Activated CD8-positive, alpha-beta memory T cell treated with anti-CD3 and anti-CD28 coated beads for 1 hour (primary cell): Measurements from ENCODE around the gene PTBP2.
A peak's percentile ranks its signal among the peaks of the same experiment; 100 is the strongest.

ENCODE experiments used
- DNase-seq, 2 donors: peaks; one replicate each; pipeline ENCODE4 v3.0.0-alpha.2; 2020; ENCODE audit warnings: low read depth in 1 of 2; ENCODE audit errors: extremely low read depth in 1 of 2

PTBP2 gene, protein sequence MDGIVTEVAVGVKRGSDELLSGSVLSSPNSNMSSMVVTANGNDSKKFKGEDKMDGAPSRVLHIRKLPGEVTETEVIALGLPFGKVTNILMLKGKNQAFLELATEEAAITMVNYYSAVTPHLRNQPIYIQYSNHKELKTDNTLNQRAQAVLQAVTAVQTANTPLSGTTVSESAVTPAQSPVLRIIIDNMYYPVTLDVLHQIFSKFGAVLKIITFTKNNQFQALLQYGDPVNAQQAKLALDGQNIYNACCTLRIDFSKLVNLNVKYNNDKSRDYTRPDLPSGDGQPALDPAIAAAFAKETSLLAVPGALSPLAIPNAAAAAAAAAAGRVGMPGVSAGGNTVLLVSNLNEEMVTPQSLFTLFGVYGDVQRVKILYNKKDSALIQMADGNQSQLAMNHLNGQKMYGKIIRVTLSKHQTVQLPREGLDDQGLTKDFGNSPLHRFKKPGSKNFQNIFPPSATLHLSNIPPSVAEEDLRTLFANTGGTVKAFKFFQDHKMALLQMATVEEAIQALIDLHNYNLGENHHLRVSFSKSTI

DNA sequence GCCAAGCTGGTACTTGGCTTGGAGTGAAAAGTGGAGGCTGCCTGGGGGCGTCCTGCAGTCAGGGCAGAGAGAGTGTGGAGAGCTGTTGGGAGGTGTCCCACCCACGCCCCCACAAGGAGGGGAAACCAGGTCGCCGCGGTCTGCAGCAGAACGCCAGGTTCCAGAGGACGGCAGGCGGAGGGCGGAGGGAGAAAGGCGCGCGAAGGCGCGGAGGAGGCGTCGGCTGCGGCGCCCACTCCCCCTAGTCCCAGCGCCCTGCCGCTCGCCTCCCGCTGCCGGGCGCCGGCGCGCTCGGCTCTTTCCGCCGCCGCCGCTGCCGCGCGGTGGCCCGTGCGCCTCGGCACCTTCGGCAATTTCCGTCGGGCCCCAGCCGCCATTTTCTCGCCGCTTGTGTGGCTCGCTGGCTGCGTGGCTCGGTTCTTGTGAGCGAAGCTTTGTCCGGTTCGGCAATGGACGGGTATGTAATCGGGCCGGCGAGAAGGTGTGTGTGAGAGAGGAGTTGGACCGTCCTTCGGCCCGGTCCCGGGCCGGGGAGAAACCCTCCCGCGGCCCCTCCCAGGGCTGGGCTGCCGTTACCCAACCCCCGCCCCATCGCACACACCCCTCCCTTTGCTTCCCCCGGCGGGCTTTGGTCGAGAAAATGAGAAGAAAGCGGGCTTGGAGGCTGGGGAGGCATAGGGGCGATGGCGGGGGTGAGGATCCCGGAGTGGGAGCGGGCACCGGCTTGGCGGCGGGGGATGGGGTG is at the start of gene PTBP2:
Gene PTBP2 (plus strand): TSS at position 369 of the 745 bp plus-strand sequence. CDS start 81 bp downstream, at position 450.
- DNase-seq: peak; percentile 28 to 68

DNA sequence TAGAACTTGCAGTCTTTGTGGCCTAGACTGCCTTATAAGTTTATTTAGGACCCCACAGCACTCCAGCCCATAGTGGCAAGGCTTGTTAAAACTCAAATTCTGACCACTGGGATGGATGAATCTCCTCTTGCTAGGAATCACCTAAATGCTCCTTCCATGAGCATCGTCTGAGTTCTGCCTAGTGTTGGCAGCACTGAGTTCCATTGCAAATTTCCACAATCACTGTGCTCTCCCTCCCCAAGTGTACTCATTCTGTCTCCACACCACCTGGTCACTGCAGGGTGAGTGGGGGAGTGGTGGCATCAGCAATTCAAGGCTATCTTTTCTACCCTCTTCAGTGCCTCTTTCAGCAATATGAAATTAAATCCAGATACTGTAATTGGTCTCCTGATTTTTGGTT is 46.7 kb upstream of the PTBP2 start:
- no peak for DNase-seq

DNA sequence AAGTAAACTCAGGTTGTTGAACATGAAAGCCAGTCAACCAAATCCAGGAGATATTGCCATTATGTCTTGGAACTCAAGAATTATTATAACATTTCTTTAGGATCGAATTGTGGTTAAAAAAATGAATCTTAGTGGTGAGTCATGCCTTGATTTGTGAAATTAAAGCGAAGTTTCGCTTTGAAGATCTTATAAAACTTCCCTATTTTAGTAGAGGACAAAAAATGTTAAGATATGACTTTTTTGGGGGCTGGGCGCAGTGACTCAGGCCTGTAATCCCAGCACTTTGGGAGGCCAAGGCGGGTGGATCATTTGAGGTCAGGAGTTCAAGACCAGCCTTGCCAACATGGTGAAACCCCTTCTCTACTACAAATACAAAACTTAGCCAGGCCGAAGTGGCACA is 39.5 kb upstream of the PTBP2 start:
- DNase-seq: no peak

DNA sequence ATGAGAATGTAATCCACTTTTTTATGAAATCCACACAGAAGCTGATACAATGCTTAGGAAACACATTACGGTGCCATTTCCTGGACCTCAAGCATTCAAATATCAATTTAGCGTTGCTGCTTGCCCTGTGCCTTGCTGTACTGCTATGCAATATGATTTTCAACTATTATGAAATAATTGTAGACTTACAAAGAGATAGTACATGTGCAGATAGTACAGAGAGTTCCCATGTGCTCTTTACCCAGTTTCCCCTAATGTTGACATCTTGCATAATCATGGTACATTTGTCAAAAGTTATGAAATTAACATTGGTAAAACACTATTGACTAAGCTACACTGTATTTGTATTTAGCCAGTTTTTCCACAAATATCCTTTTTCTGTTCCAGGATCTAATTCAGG is 37.7 kb upstream of the PTBP2 start:
- DNase-seq: no peak

DNA sequence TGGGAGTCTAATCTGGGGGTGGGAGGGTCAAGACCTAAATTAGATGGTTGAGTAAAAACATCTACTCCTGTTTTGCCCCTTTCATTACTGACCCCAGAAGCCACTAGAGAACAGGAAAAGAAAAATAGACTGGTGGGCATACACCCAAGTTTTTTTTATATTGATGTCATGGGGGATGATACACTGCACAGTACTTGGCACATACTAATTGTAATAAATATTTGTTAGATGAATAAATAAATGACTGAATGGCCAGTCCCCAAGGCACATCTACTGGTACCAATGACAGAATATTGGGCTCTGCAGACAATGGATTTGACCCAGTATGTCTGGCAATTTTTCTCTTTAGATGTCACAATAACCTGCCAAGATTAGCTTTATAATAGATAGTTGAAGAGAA is 36.8 kb upstream of the PTBP2 start:
- no peak for DNase-seq

DNA sequence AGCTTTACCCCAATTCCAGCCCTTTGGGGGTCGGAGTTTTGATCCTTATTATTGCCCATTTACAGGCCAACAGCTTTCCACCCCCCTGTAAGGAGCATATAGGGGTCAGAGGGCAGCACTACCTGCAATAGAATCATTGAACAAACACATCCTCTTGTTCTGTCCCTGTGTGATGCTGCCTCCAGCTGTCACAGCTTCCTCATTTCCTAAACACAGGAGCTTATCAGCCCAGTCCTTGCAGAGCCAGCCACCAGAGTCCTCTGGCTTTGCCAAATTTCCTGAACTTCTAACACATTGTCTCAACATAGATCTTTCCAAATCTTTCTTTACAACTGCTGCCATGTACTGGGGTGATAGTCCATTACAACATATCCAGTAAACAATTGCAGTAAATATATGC is 32.8 kb upstream of the PTBP2 start:
- no peak for DNase-seq

DNA sequence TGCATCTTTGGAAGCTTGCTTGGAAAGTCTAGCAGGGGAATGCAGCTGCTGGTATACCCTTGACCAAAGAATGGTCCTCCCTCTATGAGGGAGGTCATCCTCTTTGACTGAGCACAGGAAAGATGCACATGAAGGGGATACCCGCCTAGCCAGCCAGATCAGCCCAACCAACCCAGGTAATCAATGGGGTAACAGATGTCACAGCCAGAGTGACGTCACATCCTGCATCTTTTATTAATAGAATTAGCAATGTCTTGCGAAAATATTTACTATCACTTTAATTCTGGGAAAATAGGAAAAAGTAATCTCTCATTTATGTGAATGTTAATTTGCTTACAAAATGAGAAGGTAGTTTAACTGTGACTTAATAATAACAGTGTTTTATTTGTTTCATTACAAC is 25.6 kb upstream of the PTBP2 start:
- DNase-seq: no peak

DNA sequence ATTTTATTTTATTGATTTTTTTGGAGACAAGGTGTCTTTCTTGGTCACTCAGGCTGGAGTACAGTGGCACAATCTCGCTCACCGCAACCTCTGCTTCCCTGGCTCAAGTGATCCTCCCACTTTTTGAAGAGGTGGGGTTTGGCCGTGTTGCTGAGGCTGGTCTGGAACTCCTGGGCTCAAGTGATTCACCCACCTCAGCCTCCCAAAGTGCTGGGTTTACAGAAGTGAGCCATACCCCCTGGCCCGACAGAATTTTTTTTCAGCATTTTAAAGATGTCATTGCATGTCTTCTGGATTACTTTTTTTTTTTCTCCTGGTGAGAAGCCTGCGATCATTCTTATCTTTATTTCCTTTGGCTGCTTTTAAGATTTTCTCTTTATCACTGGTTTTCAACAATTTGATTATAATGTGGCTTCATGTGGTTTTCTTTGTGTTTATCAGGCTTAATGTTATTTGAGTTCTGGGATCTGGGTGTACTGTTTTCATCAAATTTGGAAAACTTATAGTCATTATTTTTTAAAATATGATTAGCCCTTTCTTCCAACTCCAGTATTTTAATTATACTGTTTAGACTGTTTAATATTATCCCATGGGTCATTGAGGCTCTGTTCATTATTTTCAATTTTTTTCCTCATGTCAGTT is 23.1 kb upstream of the PTBP2 start:
- DNase-seq: no peak

DNA sequence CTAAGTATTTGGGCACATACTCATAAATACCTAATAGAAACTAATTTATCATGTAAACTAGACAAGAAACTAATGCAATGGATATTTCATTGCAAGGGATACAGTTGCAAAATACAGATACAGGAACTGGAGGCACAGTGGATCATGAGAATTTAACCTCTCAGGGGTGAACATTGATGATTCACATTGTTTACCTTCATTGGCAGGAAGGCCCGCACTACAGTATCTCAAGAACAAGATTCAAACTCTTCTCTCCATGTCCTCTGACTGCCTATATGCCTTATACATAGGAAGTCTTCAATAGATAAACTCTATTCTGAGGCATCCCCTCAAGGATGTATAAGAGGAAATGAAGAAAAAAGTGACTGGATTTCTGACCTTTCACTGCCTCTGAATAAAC is 18.4 kb upstream of the PTBP2 start:
- DNase-seq: no peak

DNA sequence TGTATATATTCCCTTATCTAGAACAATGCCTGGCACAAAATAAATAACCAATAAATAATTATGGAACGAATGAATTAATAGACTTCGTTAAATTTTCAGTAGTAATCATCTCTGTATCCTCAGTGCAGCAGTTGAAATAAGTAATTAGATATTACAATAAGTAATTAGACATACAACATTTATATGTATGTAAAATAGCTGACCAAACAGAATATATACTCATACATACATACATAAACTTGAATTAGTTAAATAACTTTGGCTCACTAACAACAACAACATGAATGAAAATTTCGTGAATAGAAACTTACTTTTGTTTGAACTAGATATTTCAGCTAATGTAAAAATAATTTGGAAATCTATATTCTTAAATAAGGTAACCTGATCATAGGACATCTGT is 14.6 kb upstream of the PTBP2 start:
- no peak for DNase-seq

DNA sequence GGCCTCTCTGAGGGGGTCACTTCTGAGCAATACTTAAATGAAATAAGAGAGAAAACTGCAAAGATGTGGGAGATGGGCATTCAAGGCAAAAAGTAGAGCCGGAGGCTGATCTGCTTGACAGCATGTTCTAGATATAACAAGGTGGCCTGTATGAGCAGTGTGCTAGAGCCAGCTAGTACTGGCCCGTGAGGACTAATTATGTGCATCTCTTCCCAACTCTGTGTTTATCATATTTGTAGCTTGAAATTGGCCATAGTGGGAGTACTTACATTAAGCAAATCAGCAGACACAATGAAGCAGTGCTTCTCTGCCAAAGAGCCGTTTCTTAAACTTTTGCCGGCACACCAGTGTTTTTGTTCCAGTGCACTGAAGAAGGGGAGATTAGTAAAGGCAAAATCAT is 13.1 kb upstream of the PTBP2 start:
- DNase-seq: no peak

DNA sequence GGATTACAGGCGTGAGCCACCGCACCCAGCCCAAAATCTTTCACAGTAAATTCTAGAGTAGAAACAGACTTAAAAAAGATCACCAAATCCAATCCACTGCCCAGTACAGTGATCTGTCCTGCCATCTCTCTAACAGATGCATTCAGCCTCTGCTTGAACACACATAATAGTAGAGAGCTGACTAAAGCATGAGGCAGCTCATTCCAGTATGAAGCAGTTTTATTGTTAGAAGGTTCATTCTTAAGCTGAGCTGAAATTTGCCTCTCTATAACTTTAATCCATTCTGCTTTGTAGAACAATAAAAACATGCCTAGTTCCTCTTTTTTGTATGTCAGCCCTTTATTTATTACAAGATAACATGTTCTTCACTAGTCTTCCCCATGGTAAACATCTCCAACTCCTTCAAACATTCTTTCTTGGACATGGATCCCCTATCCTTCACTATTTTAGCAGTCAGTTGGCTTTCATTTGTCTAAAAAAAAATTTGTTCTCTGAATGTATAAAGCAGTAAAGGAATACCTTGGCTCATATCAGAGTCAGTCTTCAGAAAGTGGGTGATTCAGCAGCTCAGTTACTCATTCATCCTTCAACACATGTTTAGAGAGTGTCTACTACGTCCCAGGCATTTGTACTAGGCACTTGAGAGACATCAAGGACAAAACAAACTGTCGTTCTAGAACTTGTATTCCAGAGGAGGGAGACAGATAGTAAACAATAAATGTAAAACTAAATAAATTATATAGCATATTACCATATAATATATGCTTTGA is 10.7 kb upstream of the PTBP2 start:
- DNase-seq: no peak

DNA sequence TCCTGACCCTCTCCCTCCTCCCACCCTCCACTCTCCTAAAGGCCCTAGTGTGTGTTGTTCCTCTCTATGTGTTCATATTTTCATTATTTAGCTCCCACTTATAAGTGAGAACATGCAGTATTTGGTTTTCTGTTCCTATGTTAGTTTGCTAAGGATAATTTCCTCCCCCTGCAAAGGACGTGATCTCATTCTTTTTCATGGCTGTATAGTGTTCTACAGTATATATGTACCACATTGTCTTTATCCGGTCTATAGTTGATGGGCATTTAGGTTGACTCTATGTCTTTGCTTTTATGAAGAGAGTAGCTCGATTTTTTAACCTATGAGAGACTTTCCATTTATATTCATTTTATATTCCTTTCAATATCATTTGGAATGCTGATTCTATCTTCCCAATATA is 7.9 kb upstream of the PTBP2 start:
- DNase-seq: no peak

DNA sequence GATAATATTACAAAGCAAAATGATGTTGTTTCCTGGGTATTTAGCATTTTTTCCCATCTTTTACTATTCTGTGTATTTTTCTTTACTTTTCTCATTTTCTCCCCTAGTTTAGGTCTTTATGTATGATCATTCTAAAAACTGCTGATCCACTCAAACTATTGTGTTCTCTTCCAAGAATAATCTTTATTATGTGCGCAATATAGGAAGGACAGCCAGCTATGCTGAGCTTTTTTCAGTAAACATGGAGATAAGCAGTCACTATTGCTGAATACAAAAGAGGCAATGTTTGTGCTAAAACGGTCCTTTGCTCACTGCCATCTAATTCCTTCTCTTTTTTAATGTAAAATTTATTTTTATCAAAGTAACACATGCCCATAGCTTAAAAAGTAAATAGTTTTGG is 6.7 kb upstream of the PTBP2 start:
- DNase-seq: no peak

DNA sequence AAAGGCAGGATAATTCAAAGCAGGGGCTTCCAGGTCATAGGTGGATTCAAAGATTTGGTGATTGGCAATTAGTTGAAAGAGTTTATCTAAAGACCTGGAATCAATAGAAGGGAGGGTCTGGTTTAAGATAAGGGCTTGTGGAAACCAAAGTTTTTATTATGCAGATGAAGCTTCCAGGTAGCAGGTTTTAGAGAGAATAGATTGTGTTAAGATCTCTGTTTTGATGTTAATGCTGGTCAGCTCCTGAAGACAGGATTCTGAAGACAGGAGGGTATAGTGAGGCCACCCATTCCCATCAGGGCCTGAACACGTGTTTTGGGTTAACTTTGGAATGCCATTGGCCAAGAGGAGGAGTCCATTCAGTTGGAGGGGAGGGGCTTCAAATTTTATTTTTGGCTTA is 6.1 kb upstream of the PTBP2 start:
- no peak for DNase-seq

DNA sequence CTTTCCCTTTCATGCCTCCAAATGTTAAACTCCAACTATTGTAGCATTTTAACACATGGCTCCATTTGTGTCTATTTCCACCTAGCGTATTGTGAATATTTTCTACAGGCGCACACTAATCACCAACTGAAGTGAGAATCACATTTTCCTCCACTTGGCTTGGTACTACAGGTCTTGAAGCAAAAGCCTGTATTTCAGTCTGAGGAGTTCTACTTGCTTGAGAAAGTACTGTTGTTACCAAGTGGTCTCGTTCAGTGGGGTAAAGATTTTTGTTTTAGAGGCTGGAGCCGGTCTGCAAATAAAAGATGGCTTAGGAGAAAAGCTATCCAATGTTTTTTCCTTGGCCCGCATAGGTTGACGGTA is 550 bp upstream of the PTBP2 start:
- no peak for DNase-seq

DNA sequence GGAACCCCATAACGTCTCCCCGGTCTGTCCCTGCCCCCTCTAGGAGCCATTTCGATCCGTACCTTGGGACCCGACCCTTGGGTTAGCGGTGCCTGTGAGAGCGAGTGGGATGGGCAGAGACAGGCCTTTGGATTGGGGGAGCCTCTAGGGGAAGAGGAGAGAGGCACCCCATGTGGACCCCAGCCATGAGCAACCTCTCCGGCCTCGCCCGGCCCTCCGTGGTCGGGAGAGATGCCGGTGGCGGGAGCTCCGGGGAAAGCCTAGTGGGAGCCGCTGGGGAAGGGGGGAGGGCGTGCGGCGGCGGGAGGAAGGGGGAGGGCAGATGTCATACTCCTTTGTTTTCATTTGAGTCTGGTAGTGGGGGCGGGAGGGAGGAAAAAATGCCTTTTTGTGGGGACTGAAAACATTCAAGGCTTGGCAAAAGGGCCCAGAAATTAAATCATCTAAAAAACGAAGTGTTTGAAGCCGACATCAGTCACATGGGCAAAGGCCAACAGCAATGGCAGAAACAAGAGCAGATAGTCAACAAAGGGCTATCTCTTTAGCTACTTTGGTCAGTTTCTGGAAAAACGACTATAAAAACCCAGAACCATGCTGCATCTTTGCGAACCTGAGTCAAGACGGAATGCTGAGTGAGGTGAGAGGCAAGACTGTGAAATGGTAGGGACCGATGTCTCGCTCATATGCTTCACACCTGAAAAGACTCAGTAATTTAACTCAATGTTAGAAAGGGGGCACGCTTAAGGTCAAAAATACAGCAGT is 758 bp downstream of the PTBP2 start:
- DNase-seq: peak in 1 of 2 donors; percentile 12

DNA sequence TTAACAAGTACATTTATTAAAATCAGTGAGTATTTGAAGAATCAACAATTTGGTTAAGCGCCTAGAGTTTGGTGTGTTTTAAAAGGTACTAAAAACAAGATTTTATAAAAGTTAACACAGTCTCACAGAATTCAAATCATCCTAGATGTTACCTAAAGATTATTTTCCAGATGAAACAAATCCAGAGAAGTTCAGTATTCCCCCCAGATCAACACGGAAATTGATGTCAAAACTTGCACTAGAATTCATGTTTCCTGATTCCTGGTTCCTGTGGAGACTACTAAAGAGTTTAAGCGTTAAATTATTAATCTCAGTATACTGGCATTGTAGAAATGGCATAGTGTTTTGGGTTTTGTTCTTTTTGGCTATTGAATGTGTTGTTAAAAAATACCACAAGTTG is 1.4 kb downstream of the PTBP2 start:
- DNase-seq: no peak

DNA sequence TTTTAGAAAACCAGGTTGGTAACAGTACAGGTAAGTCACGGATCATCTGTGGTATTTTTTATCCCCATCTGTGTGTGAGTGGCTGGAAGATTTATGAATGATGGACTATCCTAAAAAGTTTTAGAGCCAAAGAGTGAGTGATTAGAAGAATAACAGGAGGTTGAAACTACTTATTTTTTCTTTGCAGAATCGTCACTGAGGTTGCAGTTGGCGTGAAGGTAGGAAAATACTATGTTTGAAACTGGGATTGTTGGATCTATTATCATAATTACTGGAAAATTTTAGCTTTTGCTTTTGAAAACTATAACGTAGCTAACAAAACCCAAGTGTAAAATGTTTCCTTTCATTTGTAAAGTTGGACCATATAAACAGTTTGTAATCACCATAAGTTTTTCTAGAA is 1.8 kb downstream of the PTBP2 start:
- DNase-seq: no peak

DNA sequence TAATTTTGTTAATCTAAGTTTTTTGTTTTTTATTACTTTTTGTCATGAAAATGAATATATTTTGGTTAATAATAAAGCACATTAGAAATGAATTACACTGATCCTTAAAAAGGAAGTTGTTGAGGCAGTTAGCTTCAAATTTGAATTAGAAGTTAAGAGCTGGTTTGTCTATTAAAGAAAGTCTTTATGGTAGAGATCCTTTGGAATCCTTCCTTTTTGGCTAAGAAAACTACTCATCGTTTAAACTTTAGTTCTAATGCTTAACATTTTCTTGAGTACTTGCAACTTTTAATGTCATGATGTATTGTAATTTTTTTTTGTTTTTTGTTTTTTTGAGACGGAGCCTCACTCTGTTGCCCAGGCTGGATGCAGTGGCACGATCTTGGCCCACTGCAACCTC is 2.4 kb downstream of the PTBP2 start:
- no peak for DNase-seq
